A673 (cell line): ENCODE measurements around the gene TDP2. TPM values are rescaled to one million over a fixed set of nuclear protein-coding genes. Genes with fewer than 3 reads are reported as not detected.
"Not testable (repeated sequence)": the region's sequence is repeated elsewhere in the genome, so short reads cannot be mapped to it uniquely, and the experiment has no call there.

Experiments used
- BruUV-seq: library from RNA; stranded (reverse); fragments of 400-500 nt; replicated peaks from 2 replicates; lab custom pipeline; 2021; lab: Mats Ljungman, UMichigan
- CTCF ChIA-PET: fragments of 300-600 bp; sonication (Branson Sonifier 250); formaldehyde crosslinking; loops from one replicate; lab custom pipeline; 2022; ENCODE audit warnings: antibody characterized with exemption; lab: Charles Lee
- POLR2A ChIA-PET: fragments of 300-600 bp; sonication (Branson Sonifier 250); formaldehyde crosslinking; loops from one replicate; lab custom pipeline; 2022; ENCODE audit warnings: antibody characterized with exemption; ENCODE audit not compliant: low non-redundant PET; lab: Charles Lee
- DNase-seq: peaks from one replicate; pipeline ENCODE4 v3.0.0-alpha.2; 2015; ENCODE audit warnings: low spot score
- H3K27ac ChIP-seq: fragments of 200-600 bp; sonication (generic); 2 replicates; pipeline ENCODE4 v1.5.1; 2016; ENCODE audit warnings: mixed run types, low read depth, mild to moderate bottlenecking, mixed read lengths, antibody characterized with exemption, low read length; ENCODE audit not compliant: poor library complexity, severe bottlenecking
- H3K27me3 ChIP-seq: fragments of 200-600 bp; sonication (generic); replicated peaks from 2 replicates; pipeline ENCODE4 v1.6.1; 2017; ENCODE audit warnings: mixed run types, low read depth, mild to moderate bottlenecking, mixed read lengths, antibody characterized with exemption, low read length; ENCODE audit not compliant: insufficient read depth, poor library complexity
- H3K36me3 ChIP-seq: fragments of 200-600 bp; sonication (generic); 2 replicates; pipeline ENCODE4 v1.6.1; 2016; ENCODE audit warnings: mixed run types, mild to moderate bottlenecking, mixed read lengths, antibody characterized with exemption, low read length; ENCODE audit not compliant: insufficient read depth, poor library complexity, severe bottlenecking
- H3K4me1 ChIP-seq: fragments of 200-600 bp; sonication (generic); 2 replicates; pipeline ENCODE4 v1.6.1; 2017; ENCODE audit warnings: mixed run types, mild to moderate bottlenecking, mixed read lengths, antibody characterized with exemption, low read length; ENCODE audit not compliant: insufficient read depth, poor library complexity, severe bottlenecking
- H3K4me3 ChIP-seq: fragments of 200-600 bp; sonication (generic); 2 replicates; pipeline ENCODE4 v1.5.1; 2016; ENCODE audit warnings: low read depth, mixed run types, mild to moderate bottlenecking, mixed read lengths, low read length; ENCODE audit not compliant: poor library complexity, severe bottlenecking
- H3K9me3 ChIP-seq: fragments of 200-600 bp; sonication (generic); 2 replicates; pipeline ENCODE4 v1.6.1; 2016; ENCODE audit warnings: mixed run types, low read depth, mild to moderate bottlenecking, mixed read lengths, antibody characterized with exemption, low read length; ENCODE audit not compliant: poor library complexity, severe bottlenecking
- EZH2 ChIP-seq: fragments of 200-600 bp; sonication (generic); IDR thresholded peaks from 2 replicates; pipeline ENCODE4 v1.6.1; 2017; ENCODE audit warnings: borderline replicate concordance, low read depth, mild to moderate bottlenecking, mixed read lengths, antibody characterized with exemption, low read length; ENCODE audit not compliant: poor library complexity, severe bottlenecking
- intact Hi-C: fragments of 100-400 bp; cut with micrococcal nuclease; formaldehyde crosslinking; loops from one replicate; pipeline ENCODE4 v1.10.0; 2022; ENCODE audit not compliant: unreplicated experiment
- total RNA-seq: library from RNA; stranded (reverse); gene quantifications from 2 replicates; pipeline ENCODE4 v1.2.3, GENCODE V29; 2021
- TF ChIP-seq, protein P1 (sequence below): fragments of 300-800, 200-600 bp; sonication (generic); conservative IDR thresholded peaks from 2 replicates; pipeline ENCODE4 v1.5.1; 2017; ENCODE audit warnings: low read depth, mild to moderate bottlenecking, antibody characterized with exemption, low read length, moderate library complexity, mixed read lengths

Gene TDP2
- total RNA-seq, 1 experiment from 2014 or later = 34.9 TPM

DNA sequence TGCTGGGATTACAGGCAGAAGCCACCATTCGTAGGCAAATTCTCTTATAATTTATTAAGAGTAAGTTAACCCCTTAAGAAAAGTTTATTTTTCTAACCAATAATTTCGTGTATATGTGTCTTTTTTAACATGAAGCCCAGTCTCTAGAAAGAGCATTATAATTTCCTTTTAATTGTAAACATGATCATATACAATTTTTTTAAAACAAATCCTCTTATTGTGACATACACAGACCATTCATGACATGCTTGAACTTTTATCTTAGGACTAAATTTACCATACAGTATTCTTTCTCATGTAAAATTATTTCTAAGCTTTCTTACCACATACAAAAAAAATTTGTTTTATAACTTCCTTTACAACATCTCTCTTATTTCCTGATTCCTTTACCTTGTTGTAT, 6.9 kb upstream of the TDP2 start:
- Histone ChIP-seq H3K9me3 (peaks cover 23% of the 10 kb centered on the region), H3K36me3 (no peaks in the 10 kb centered on the region), H3K27ac (no peak overlapping the region), H3K4me3 (no peak overlapping the region), H3K27me3 (no peaks in the 10 kb centered on the region), H3K4me1 (no peaks in the 10 kb centered on the region)
- ChIA-PET POLR2A (no interaction called here), CTCF (no interaction called here)
- BruUV-seq = no TSS peak
- no peak for DNase-seq
- intact Hi-C loops = no loop called here
- TF ChIP-seq, protein P1, sequence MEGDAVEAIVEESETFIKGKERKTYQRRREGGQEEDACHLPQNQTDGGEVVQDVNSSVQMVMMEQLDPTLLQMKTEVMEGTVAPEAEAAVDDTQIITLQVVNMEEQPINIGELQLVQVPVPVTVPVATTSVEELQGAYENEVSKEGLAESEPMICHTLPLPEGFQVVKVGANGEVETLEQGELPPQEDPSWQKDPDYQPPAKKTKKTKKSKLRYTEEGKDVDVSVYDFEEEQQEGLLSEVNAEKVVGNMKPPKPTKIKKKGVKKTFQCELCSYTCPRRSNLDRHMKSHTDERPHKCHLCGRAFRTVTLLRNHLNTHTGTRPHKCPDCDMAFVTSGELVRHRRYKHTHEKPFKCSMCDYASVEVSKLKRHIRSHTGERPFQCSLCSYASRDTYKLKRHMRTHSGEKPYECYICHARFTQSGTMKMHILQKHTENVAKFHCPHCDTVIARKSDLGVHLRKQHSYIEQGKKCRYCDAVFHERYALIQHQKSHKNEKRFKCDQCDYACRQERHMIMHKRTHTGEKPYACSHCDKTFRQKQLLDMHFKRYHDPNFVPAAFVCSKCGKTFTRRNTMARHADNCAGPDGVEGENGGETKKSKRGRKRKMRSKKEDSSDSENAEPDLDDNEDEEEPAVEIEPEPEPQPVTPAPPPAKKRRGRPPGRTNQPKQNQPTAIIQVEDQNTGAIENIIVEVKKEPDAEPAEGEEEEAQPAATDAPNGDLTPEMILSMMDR = no peak
- TF ChIP-seq EZH2 = no peak

DNA sequence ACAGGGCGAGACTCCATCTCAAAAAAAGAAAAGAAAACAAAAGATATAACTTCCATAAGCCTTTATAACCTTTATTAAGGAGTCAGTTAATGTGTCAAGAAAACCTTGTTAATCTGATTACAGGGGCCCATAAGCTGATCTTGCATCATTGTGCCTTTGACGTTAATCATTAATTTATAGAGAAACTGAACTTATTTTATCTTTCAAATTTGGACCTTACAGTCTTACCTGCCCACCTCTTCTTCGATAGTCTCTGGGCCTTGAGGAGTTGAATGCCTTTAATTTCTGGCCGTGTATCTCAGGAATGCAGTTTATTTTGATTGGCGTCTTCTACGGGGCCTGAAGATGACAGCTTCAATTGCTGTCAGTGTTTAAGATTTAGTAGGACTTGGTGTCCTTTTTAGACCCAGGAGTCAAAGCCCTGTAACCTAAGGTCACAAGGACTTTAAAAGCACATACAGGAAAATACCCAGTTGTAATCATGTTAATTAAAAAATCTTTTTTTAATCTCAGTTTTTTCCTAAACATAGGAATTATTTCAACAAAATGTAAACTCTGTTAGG, 6.0 kb upstream of the TDP2 start:
- no peak for DNase-seq
- intact Hi-C loops = no loop called here
- Histone ChIP-seq H3K27ac (no peak overlapping the region), H3K36me3 (no peaks in the 10 kb centered on the region), H3K9me3 (peaks cover 23% of the 10 kb centered on the region), H3K27me3 (no peaks in the 10 kb centered on the region), H3K4me1 (no peaks in the 10 kb centered on the region), H3K4me3 (no peak overlapping the region)
- BruUV-seq = no TSS peak
- TF ChIP-seq EZH2 = no peak
- TF ChIP-seq, protein P1 = no peak
- CTCF ChIA-PET = no interaction called here
- POLR2A ChIA-PET = interaction anchor here (0.6 kb wide), 1 partner anchor 31 kb away, joined by 5 read pairs; no protein-coding TSS in a partner anchor

DNA sequence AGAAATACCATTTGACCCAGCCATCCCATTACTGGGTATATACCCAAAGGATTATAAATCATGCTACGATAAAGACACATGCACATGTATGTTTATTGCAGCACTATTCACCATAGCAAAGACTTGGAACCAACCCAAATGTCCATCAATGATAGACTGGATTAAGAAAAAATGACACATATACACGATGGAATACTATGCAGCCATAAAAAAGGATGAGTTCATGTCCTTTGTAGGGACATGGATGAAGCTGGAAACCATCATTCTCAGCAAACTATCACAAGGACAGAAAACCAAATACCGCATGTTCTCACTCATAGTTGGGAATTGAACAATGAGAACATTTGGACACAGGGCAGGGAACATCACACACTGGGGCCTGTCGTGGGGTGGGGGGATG, 4.4 kb upstream of the TDP2 start:
- H3K36me3 ChIP-seq, BruUV-seq: not testable (repeated sequence)
- H3K9me3 ChIP-seq = peaks cover 23% of the 10 kb centered on the region

DNA sequence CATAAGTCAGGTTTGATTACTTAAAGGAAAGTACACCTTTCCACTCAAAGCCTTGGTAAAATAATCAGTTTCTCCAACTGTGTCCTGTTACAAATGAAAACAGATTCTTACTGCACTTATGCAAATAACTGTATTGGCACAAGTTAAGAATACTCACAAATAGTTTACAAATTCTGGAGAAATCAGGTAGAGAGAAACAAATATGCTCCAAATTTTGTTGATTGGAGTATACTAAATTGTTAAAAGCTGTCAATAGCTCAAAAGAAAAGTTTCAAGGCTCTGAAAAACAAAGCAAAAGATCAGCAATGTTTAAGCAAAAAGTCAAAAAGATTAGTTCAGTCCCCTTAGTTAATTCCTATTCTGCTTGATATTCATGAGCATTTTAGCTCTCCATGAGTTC, 3.8 kb upstream of the TDP2 start:
- H3K4me1 ChIP-seq, H3K27me3 ChIP-seq, DNase-seq, BruUV-seq, CTCF ChIA-PET, H3K27ac ChIP-seq, H3K36me3 ChIP-seq, H3K4me3 ChIP-seq, intact Hi-C loops, POLR2A ChIA-PET: not testable (repeated sequence)
- H3K9me3 ChIP-seq = peaks cover 23% of the 10 kb centered on the region

More for the DNA sequence above, 4.4 kb upstream of the TDP2 start:
- H3K27me3 ChIP-seq, intact Hi-C loops, DNase-seq, H3K4me3 ChIP-seq, POLR2A ChIA-PET, H3K4me1 ChIP-seq, CTCF ChIA-PET, H3K27ac ChIP-seq: not testable (repeated sequence)
